CD14-positive monocyte (primary cell): ENCODE measurements around the gene ZNF221. TPM values are rescaled to one million over a fixed set of nuclear protein-coding genes. Genes with fewer than 3 reads are reported as not detected.
"Not testable (repeated sequence)": the region's sequence is repeated elsewhere in the genome, so short reads cannot be mapped to it uniquely, and the experiment has no call there.

Experiments used
- DNase-seq, 3 donors: peaks; one replicate each; pipeline ENCODE4 v3.0.0-alpha.2; 2011 to 2022
- H2AFZ ChIP-seq: 2 replicates; pipeline ENCODE4 v1.6.0; 2012; ENCODE audit warnings: mild to moderate bottlenecking, low read depth, low read length, inconsistent platforms; ENCODE audit not compliant: insufficient read depth, poor library complexity, severe bottlenecking
- H3K27ac ChIP-seq, 2 donors: 1 replicate in 1 of 2; 2 replicates in 1 of 2; pipeline ENCODE4 v1.5.1; 2012 to 2013; ENCODE audit warnings: low read length in 2 of 2, control low read depth in 1 of 2, inconsistent platforms in 1 of 2, low read depth in 1 of 2, mild to moderate bottlenecking in 1 of 2
- H3K27me3 ChIP-seq, 2 donors: one replicate each; pipeline versions ENCODE4 v1.6.0 to v1.6.1; 2011 to 2013; ENCODE audit warnings: low read length in 2 of 2; ENCODE audit not compliant: control insufficient read depth in 2 of 2, insufficient read depth in 2 of 2
- H3K36me3 ChIP-seq, 2 donors: replicated peaks in 1 of 2; 1 replicate in 1 of 2; 2 replicates in 1 of 2; pipeline versions ENCODE4 v1.5.1 to v1.6.1; 2012 to 2013; ENCODE audit warnings: low read length in 2 of 2, control low read depth in 1 of 2, inconsistent platforms in 1 of 2, mild to moderate bottlenecking in 1 of 2; ENCODE audit not compliant: insufficient read depth in 2 of 2, control insufficient read depth in 1 of 2
- H3K4me1 ChIP-seq, 2 donors: 1 replicate in 1 of 2; 2 replicates in 1 of 2; pipeline versions ENCODE4 v1.5.1 to v1.6.1; 2012 to 2013; ENCODE audit warnings: low read length in 2 of 2, control low read depth in 1 of 2, inconsistent platforms in 1 of 2, mild to moderate bottlenecking in 1 of 2, moderate library complexity in 1 of 2; ENCODE audit not compliant: insufficient read depth in 2 of 2, control insufficient read depth in 1 of 2
- H3K4me2 ChIP-seq: replicated peaks from 2 replicates; pipeline ENCODE3; 2012; ENCODE audit warnings: low read length, moderate library complexity, mild to moderate bottlenecking; ENCODE audit not compliant: poor library complexity, severe bottlenecking; ENCODE audit errors: extremely low read depth
- H3K4me3 ChIP-seq, 3 experiments: fragments of 200-600 bp in 1 of 3; sonication (generic) in 1 of 3; replicated peaks in 1 of 3; 1 replicate in 2 of 3; 2 replicates in 1 of 3; pipeline ENCODE4 v1.5.1; 2011 to 2013; ENCODE audit warnings: low read length in 3 of 3, mild to moderate bottlenecking in 3 of 3, control low read depth in 2 of 3, low read depth in 2 of 3, inconsistent platforms in 1 of 3, moderate library complexity in 1 of 3
- H3K79me2 ChIP-seq: 2 replicates; pipeline ENCODE4 v1.6.0; 2012; ENCODE audit warnings: mild to moderate bottlenecking, control low read depth, inconsistent platforms, low read length, moderate library complexity; ENCODE audit not compliant: insufficient read depth
- H3K9ac ChIP-seq: 2 replicates; pipeline ENCODE4 v1.6.0; 2017; ENCODE audit warnings: low read length, mild to moderate bottlenecking; ENCODE audit not compliant: insufficient read depth, poor library complexity, severe bottlenecking
- H3K9me3 ChIP-seq, 2 donors: replicated peaks in 1 of 2; 1 replicate in 1 of 2; 2 replicates in 1 of 2; pipeline versions ENCODE4 v1.5.1 to v1.6.1; 2012 to 2013; ENCODE audit warnings: low read length in 2 of 2, control low read depth in 1 of 2; ENCODE audit not compliant: control insufficient read depth in 1 of 2, insufficient read depth in 1 of 2
- H4K20me1 ChIP-seq: 2 replicates; pipeline ENCODE4 v1.6.0; 2012; ENCODE audit warnings: mild to moderate bottlenecking, low read length, control low read depth, moderate library complexity; ENCODE audit not compliant: insufficient read depth
- H3K27ac Mint-ChIP-seq, 7 donors: one replicate each; pipeline ENCODE4 v1.8.0; 2020; ENCODE audit warnings: mild to moderate bottlenecking in 7 of 7, mixed read lengths in 7 of 7, moderate library complexity in 6 of 7, inconsistent platforms in 2 of 7
- H3K27me3 Mint-ChIP-seq, 3 donors: one replicate each; pipeline ENCODE4 v1.8.0; 2021 to 2022; ENCODE audit warnings: low read depth in 3 of 3, mild to moderate bottlenecking in 3 of 3, mixed read lengths in 3 of 3, moderate library complexity in 3 of 3, inconsistent platforms in 1 of 3
- H3K36me3 Mint-ChIP-seq, 2 donors: one replicate each; pipeline ENCODE4 v1.8.0; 2020; ENCODE audit warnings: mixed read lengths in 2 of 2, inconsistent platforms in 1 of 2, mild to moderate bottlenecking in 1 of 2
- H3K4me1 Mint-ChIP-seq: one replicate; pipeline ENCODE4 v1.8.0; 2020; ENCODE audit warnings: mild to moderate bottlenecking, mixed read lengths
- H3K4me3 Mint-ChIP-seq, 2 donors: one replicate each; pipeline ENCODE4 v1.8.0; 2020; ENCODE audit warnings: mild to moderate bottlenecking in 2 of 2, mixed read lengths in 2 of 2, moderate library complexity in 1 of 2
- H3K9me3 Mint-ChIP-seq, 7 donors: one replicate each; pipeline ENCODE4 v1.8.0; 2020 to 2022; ENCODE audit warnings: mixed read lengths in 7 of 7, mild to moderate bottlenecking in 6 of 7, moderate library complexity in 6 of 7, inconsistent platforms in 2 of 7
- CTCF ChIP-seq: fragments of 200-600 bp; IDR thresholded peaks from one replicate; pipeline ENCODE4 v1.8.0; 2022; ENCODE audit warnings: antibody characterized with exemption, mild to moderate bottlenecking
- WGBS: methylation state at CpG from one replicate; pipeline ENCODE4 v1.1.5; 2013; ENCODE audit warnings: missing lambda C conversion rate; ENCODE audit not compliant: insufficient coverage; 5-methylcytosine and 5-hydroxymethylcytosine counted together
- intact Hi-C, 2 donors: fragments of 100-400 bp; cut with micrococcal nuclease; formaldehyde crosslinking; loops; one replicate each; pipeline versions ENCODE4 v1.15.0 to v1.15.1; 2023
- polyA plus RNA-seq, 3 donors: library from polyadenylated mRNA; depleted of rRNA in 1 of 3; unstranded in 2 of 3; stranded (reverse) in 1 of 3; fragments of 300-500 nt in 2 of 3; fragments of >200 nt in 1 of 3; fragmentation: Illumina TruSeq in 2 of 3; gene quantifications; 1 replicate in 2 of 3; 2 replicates in 1 of 3; pipeline ENCODE4 v1.2.3, GENCODE V29; 2012 to 2021

ZNF221 gene
- polyA plus RNA-seq, 3 donors, result 0.13 to 0.29 TPM; not detected in 1

GRCh38 chr19:43940719-43941118 is 10.3 kb upstream of the ZNF221 start:
- peaks cover 1% of the 10 kb centered on the region in 2 donors for H3K4me1 ChIP-seq
- Mint-ChIP-seq H3K36me3 (no peaks in the 10 kb centered on the region), H3K27me3 (peaks cover 2 to 11% (median 3%) of the 10 kb centered on the region in 3 donors), H3K9me3 (peaks cover 21 to 65% (median 40%) of the 10 kb centered on the region in 7 donors), H3K27ac (no peak overlapping the region), H3K4me1 (peaks cover 2% of the 10 kb centered on the region), H3K4me3 (no peak overlapping the region)
- H3K4me2 ChIP-seq, result no peak overlapping the region
- no peaks in the 10 kb centered on the region for H3K27me3 ChIP-seq
- no peak overlapping the region for H3K4me3 ChIP-seq
- no peaks in the 10 kb centered on the region for H3K36me3 ChIP-seq
- peaks cover 14 to 32% of the 10 kb centered on the region in 2 donors for H3K9me3 ChIP-seq
- H3K27ac ChIP-seq, result no peak overlapping the region
- H3K79me2 ChIP-seq, result no peaks in the 10 kb centered on the region
- intact Hi-C loops, result no loop called here
- H3K9ac ChIP-seq, result no peak overlapping the region
- no peak for TF ChIP-seq CTCF
- WGBS, result no CpG with 5 or more reads among the region's 4 CpGs
- no peak for DNase-seq
- H4K20me1 ChIP-seq, result no peaks in the 10 kb centered on the region
- H2AFZ ChIP-seq, result no peak overlapping the region

- Mint-ChIP-seq H3K4me1 (no peaks in the 10 kb centered on the region), H3K27ac (no peak overlapping the region), H3K36me3 (no peaks in the 10 kb centered on the region), H3K27me3 (peaks cover 2 to 11% (median 5%) of the 10 kb centered on the region in 3 donors), H3K9me3 (peaks cover 25 to 70% (median 44%) of the 10 kb centered on the region in 7 donors), H3K4me3 (peak overlapping the region in 1 of 2 donors; percentile 65)
- no CpG with 5 or more reads among the region's 5 CpGs for WGBS
- H3K27ac ChIP-seq, result no peak overlapping the region
- intact Hi-C loops, result no loop called here
- no peak for TF ChIP-seq CTCF
- no peaks in the 10 kb centered on the region for H3K4me1 ChIP-seq
- H3K27me3 ChIP-seq, result no peaks in the 10 kb centered on the region
- H3K9me3 ChIP-seq, result peaks cover 14 to 37% of the 10 kb centered on the region in 2 donors
- no peak for DNase-seq
- no peak overlapping the region for H3K4me3 ChIP-seq
- H3K9ac ChIP-seq, result no peak overlapping the region
- no peaks in the 10 kb centered on the region for H3K36me3 ChIP-seq
- no peak overlapping the region for H3K4me2 ChIP-seq
- H2AFZ ChIP-seq, result no peak overlapping the region
- H3K79me2 ChIP-seq, result no peaks in the 10 kb centered on the region
- H4K20me1 ChIP-seq, result no peaks in the 10 kb centered on the region
Observed at GRCh38 chr19:43941209-43941608, 9.8 kb upstream of the ZNF221 start.

- H3K27ac Mint-ChIP-seq, H3K36me3 ChIP-seq, H3K4me1 ChIP-seq, H3K9ac ChIP-seq, H3K4me3 ChIP-seq, H3K4me1 Mint-ChIP-seq, H3K79me2 ChIP-seq, H3K4me3 Mint-ChIP-seq, intact Hi-C loops, H2AFZ ChIP-seq, DNase-seq, H3K4me2 ChIP-seq, H3K27me3 ChIP-seq, H4K20me1 ChIP-seq, H3K27ac ChIP-seq, H3K27me3 Mint-ChIP-seq, H3K36me3 Mint-ChIP-seq: not testable (repeated sequence)
- H3K9me3 ChIP-seq, result peaks cover 18 to 50% of the 10 kb centered on the region in 2 donors
- no CpG with 5 or more reads among the region's 1 CpG for WGBS
- peaks cover 48 to 86% (median 75%) of the 10 kb centered on the region in 7 donors for H3K9me3 Mint-ChIP-seq
Observed at GRCh38 chr19:43947412-43947811, 3.6 kb upstream of the ZNF221 start.
